ENCODE measurements around the gene CABLES2.

The CABLES2 gene, protein sequence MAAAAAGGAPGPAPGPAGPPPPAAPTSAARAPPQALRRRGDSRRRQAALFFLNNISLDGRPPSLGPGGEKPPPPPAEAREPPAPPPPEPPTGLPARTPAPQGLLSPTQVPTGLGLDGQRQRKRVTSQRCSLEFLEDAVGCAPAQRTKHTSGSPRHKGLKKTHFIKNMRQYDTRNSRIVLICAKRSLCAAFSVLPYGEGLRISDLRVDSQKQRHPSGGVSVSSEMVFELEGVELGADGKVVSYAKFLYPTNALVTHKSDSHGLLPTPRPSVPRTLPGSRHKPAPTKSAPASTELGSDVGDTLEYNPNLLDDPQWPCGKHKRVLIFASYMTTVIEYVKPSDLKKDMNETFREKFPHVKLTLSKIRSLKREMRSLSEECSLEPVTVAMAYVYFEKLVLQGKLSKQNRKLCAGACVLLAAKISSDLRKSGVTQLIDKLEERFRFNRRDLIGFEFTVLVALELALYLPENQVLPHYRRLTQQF

GRCh38 chr20:62407221-62407992, at the start of gene CABLES2:
CABLES2 (minus strand) TSS chr20:62407285; CDS start chr20:62407276, 9 bp downstream.
- no peak within 1 kb of the TSS for H3K27ac ChIP-seq (ENCODE audit: low read length)
- H3K36me3 ChIP-seq (ENCODE audit: control insufficient read depth, insufficient read depth, low read length): no peaks in the 10 kb centered on the region; the same call in 1 of the 2 replicates
- no peaks in the 10 kb centered on the region for H3K4me1 ChIP-seq (ENCODE audit: control insufficient read depth, insufficient read depth, low read length)
- no CpG with 5 or more reads among the region's 73 CpGs for WGBS (ENCODE audit: insufficient coverage, insufficient read length)
- peak within 1 kb of the TSS; percentile 54; the same call in 1 of the 2 replicates for H3K4me3 ChIP-seq (ENCODE audit: low read length)
- H3K9me3 ChIP-seq (ENCODE audit: control insufficient read depth, insufficient read depth, low read length): no peaks in the 10 kb centered on the region
- no peaks in the 10 kb centered on the region for H3K27me3 ChIP-seq (ENCODE audit: control insufficient read depth, insufficient read depth, low read length)
- no peak for DNase-seq (ENCODE audit: low read depth, low spot score)

DNA sequence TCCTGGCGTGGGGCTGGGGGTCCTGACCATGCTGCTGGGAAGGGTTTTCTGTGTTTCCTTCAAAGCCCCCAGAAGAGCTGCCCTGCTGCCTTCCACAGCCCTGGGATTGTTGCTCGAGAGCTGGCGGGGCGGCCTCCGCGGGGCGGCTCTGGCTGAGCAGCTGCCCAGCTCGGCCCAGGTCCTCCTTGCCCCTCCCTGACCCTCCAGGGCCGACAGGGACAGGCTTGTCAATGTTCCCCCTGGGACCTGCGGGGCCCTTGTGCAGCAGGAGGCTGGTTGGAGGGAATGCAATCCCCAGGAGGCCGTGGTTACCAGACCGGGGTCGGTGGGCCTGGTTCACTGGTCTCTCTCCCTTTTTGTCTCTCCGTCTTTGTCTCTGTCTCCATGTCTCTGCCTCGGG, 48.8 kb upstream of the CABLES2 start:
- H3K36me3 ChIP-seq (ENCODE audit: control insufficient read depth, insufficient read depth, low read length): no peaks in the 10 kb centered on the region
- H3K4me3 ChIP-seq (ENCODE audit: low read length): no peak overlapping the region
- no peak overlapping the region for H3K27ac ChIP-seq (ENCODE audit: low read length)
- peaks cover 4% of the 10 kb centered on the region; the same call in 1 of the 2 replicates for H3K4me1 ChIP-seq (ENCODE audit: control insufficient read depth, insufficient read depth, low read length)
- no peaks in the 10 kb centered on the region for H3K27me3 ChIP-seq (ENCODE audit: control insufficient read depth, insufficient read depth, low read length)
- no peaks in the 10 kb centered on the region for H3K9me3 ChIP-seq (ENCODE audit: control insufficient read depth, insufficient read depth, low read length)
- no CpG with 5 or more reads among the region's 15 CpGs for WGBS (ENCODE audit: insufficient coverage, insufficient read length)
- no peak for DNase-seq (ENCODE audit: low read depth, low spot score)

DNA sequence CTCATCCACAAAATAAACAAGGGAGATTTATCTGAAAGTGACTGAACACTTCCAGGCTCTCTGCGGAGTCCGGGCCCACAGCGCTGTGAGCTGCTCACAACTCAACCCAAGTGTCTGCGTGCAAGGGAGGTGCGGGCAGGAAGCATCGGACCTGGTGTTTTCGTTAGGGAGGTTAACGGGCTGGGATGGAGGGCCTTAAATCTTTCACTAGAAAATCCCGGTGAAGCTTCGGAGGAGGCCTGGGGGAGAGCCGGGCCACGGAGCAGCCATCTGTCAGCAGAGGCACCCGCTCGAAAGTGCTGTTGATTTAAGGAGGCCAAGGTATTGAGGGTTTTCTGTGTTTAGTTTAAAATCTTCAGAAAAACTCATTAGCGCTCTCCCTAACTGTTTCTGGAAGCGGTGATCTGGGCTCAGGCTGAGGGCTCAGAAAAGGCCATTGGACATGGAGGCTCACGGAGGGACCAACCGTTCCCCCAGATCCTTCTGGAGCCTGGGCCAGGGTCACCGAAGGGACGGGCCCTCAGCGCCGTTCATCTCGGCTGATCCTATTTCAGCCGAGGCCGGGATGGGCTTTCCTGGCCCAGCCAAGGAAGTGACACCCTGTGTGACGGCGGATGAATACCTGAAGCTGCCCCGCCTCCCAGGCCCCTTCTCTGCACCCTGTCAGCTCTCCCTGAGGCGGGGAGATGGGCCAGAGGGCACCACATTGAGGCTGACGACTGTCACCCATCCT, 48.0 kb upstream of the CABLES2 start:
- no peak overlapping the region for H3K27ac ChIP-seq (ENCODE audit: low read length)
- peaks cover 4% of the 10 kb centered on the region; the same call in 1 of the 2 replicates for H3K4me1 ChIP-seq (ENCODE audit: control insufficient read depth, insufficient read depth, low read length)
- H3K27me3 ChIP-seq (ENCODE audit: control insufficient read depth, insufficient read depth, low read length): no peaks in the 10 kb centered on the region
- H3K36me3 ChIP-seq (ENCODE audit: control insufficient read depth, insufficient read depth, low read length): no peaks in the 10 kb centered on the region
- WGBS (ENCODE audit: insufficient coverage, insufficient read length): no CpG with 5 or more reads among the region's 30 CpGs
- no peaks in the 10 kb centered on the region for H3K9me3 ChIP-seq (ENCODE audit: control insufficient read depth, insufficient read depth, low read length)
- H3K4me3 ChIP-seq (ENCODE audit: low read length): no peak overlapping the region
- no peak for DNase-seq (ENCODE audit: low read depth, low spot score)

DNA sequence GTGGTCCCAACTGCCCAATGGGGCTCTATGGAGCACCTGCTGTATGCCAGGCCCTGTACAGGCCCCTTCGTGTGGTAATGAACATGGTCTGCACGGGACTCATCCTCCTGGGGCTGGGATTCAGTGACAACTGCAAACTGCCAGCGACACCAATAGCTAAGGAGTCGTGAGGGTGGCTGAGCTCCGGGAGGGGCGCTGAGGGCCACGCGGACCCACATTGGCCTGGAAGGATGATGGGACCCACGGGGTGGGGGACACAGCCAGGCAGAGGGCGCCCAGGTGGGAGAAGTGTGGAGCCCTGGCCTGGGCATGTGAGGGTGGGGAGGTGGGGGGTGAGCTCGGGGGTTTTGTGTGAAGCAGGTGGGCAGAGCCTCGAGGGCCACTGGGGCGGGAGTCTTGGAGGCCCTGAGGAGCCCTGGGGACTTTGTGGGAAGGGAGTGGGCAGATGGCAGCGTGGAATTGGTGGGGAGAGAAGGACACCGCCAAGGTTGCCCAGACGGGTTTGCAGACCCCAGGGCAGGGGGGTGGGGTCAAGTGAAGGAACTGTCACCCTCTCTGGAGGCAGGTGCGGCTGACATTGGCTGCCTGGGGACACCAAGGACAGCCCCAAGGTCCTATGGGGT, 46.2 kb upstream of the CABLES2 start:
- H3K36me3 ChIP-seq (ENCODE audit: control insufficient read depth, insufficient read depth, low read length): no peaks in the 10 kb centered on the region
- DNase-seq (ENCODE audit: low read depth, low spot score): no peak
- peaks cover 4% of the 10 kb centered on the region; the same call in 1 of the 2 replicates for H3K4me1 ChIP-seq (ENCODE audit: control insufficient read depth, insufficient read depth, low read length)
- no CpG with 5 or more reads among the region's 17 CpGs for WGBS (ENCODE audit: insufficient coverage, insufficient read length)
- no peak overlapping the region for H3K27ac ChIP-seq (ENCODE audit: low read length)
- no peak overlapping the region for H3K4me3 ChIP-seq (ENCODE audit: low read length)
- no peaks in the 10 kb centered on the region for H3K9me3 ChIP-seq (ENCODE audit: control insufficient read depth, insufficient read depth, low read length)
- no peaks in the 10 kb centered on the region for H3K27me3 ChIP-seq (ENCODE audit: control insufficient read depth, insufficient read depth, low read length)

GRCh38 chr20:62452475-62453095, 45.5 kb upstream of the CABLES2 start:
- no CpG with 5 or more reads among the region's 18 CpGs for WGBS (ENCODE audit: insufficient coverage, insufficient read length)
- no peaks in the 10 kb centered on the region for H3K27me3 ChIP-seq (ENCODE audit: control insufficient read depth, insufficient read depth, low read length)

DNA sequence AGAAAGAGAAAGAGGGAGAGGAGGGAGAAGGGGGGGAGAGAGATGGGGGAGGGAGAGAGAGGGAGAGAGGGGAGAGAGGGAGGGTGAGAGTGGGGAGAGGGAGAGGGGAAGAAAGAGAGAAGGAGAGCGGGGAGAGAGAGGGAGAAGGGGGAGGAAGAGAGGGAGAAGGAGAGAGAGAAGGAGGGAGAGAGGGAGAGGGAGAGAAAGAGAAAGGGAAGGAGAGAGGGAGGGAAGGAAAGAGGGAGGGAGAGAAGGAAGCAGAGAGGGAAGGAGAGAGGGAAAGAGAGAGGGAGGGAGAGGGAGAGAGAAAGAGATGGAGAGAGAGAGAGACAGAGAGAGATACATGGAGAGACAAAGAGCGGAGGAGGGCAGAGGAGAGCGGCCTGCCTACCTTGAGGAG, 44.9 kb upstream of the CABLES2 start:
- Histone ChIP-seq H3K4me1 (ENCODE audit: control insufficient read depth, insufficient read depth, low read length) (no peaks in the 10 kb centered on the region; the same call in 1 of the 2 replicates), H3K4me3 (ENCODE audit: low read length) (no peak overlapping the region), H3K9me3 (ENCODE audit: control insufficient read depth, insufficient read depth, low read length) (no peaks in the 10 kb centered on the region), H3K27ac (ENCODE audit: low read length) (no peak overlapping the region), H3K27me3 (ENCODE audit: control insufficient read depth, insufficient read depth, low read length) (no peaks in the 10 kb centered on the region), H3K36me3 (ENCODE audit: control insufficient read depth, insufficient read depth, low read length) (no peaks in the 10 kb centered on the region)
- DNase-seq (ENCODE audit: low read depth, low spot score): no peak
- WGBS (ENCODE audit: insufficient coverage, insufficient read length): 95% methylated on average over 1 of the region's 3 CpGs

More at GRCh38 chr20:62452475-62453095, 45.5 kb upstream of the CABLES2 start:
- H3K4me3 ChIP-seq (ENCODE audit: low read length): no peak overlapping the region
- H3K4me1 ChIP-seq (ENCODE audit: control insufficient read depth, insufficient read depth, low read length): no peaks in the 10 kb centered on the region; the same call in 1 of the 2 replicates
- H3K9me3 ChIP-seq (ENCODE audit: control insufficient read depth, insufficient read depth, low read length): no peaks in the 10 kb centered on the region
- DNase-seq (ENCODE audit: low read depth, low spot score): no peak
- no peaks in the 10 kb centered on the region for H3K36me3 ChIP-seq (ENCODE audit: control insufficient read depth, insufficient read depth, low read length)
- no peak overlapping the region for H3K27ac ChIP-seq (ENCODE audit: low read length)

DNA sequence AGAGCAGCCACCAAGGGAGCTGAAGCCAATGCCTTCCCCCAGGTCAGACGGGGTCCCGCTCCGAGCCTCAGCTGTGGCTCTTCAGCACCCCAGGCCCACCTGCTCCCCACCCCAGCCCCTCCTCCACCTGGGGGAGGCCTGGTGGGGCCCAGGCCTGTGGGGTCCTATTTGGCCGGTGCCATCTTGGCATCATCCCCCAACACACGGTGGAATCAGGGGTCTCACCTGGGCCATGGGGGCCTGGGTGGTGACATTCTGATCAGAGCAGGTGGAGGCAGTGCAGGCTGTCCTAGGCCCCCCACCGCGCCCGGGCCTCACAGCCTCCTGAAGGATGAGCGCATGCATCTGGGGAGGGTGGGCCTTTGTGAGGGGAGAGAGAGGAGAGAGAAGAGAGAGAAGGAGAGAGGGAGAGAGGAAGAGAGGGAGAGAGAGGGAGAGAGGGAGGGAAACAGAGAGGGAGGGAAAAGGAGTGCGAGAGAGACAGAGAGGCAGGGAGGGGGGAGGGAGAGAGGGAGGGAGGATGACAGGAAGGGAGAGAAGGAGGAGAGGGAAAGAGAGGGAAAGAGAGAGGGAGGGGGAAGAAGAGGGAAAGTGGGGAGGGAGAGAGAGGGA, 44.2 kb upstream of the CABLES2 start:
- no peaks in the 10 kb centered on the region for H3K9me3 ChIP-seq (ENCODE audit: control insufficient read depth, insufficient read depth, low read length)
- no peaks in the 10 kb centered on the region for H3K27me3 ChIP-seq (ENCODE audit: control insufficient read depth, insufficient read depth, low read length)
- H3K4me3 ChIP-seq (ENCODE audit: low read length): no peak overlapping the region
- WGBS (ENCODE audit: insufficient coverage, insufficient read length): no CpG with 5 or more reads among the region's 10 CpGs
- H3K4me1 ChIP-seq (ENCODE audit: control insufficient read depth, insufficient read depth, low read length): no peaks in the 10 kb centered on the region
- no peak for DNase-seq (ENCODE audit: low read depth, low spot score)
- H3K27ac ChIP-seq (ENCODE audit: low read length): no peak overlapping the region
- no peaks in the 10 kb centered on the region for H3K36me3 ChIP-seq (ENCODE audit: control insufficient read depth, insufficient read depth, low read length)

DNA sequence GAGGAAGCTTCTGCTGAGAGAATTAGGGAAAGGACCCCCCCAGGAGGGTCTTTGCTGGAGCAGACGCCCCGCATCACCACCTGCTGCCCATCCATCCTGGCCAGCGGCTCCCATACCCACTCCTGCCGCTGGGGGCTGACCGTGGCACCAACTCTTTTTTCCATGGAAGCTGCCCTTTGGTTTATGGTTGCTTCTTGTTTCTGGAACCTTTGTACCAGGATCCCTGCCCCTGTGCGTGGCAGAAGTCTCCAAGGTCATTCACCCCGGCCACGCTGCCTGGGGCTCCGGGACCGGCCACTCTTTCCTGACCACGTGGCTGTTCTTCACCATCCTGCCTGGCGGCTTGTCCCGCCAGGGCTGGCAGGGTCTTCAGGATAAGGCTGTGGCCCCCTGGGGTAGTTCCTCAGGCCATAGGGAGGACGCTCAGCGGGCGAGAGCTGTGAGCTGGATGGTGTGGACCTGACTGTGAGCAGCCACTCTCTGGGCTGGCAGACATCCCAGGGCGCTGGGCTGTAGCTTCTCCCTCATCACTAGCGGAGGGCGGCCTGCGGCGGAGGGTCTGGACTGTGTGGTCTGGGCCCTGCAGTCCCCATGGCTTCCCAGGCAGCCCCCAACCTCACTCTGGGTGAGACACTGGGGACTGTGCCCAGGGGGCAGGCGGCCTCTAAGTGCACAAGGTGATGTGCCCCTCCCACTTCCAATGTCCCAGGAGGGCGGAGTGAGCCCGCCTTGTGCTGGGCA, 43.0 kb upstream of the CABLES2 start:
- Histone ChIP-seq H3K9me3 (ENCODE audit: control insufficient read depth, insufficient read depth, low read length) (no peaks in the 10 kb centered on the region), H3K4me3 (ENCODE audit: low read length) (no peak overlapping the region), H3K36me3 (ENCODE audit: control insufficient read depth, insufficient read depth, low read length) (no peaks in the 10 kb centered on the region), H3K27me3 (ENCODE audit: control insufficient read depth, insufficient read depth, low read length) (no peaks in the 10 kb centered on the region), H3K4me1 (ENCODE audit: control insufficient read depth, insufficient read depth, low read length) (no peaks in the 10 kb centered on the region), H3K27ac (ENCODE audit: low read length) (no peak overlapping the region)
- no peak for DNase-seq (ENCODE audit: low read depth, low spot score)
- no CpG with 5 or more reads among the region's 24 CpGs for whole genome bisulfite sequencing (ENCODE audit: insufficient coverage, insufficient read length)

- Histone ChIP-seq H3K27me3 (ENCODE audit: control insufficient read depth, insufficient read depth, low read length) (no peaks in the 10 kb centered on the region), H3K9me3 (ENCODE audit: control insufficient read depth, insufficient read depth, low read length) (no peaks in the 10 kb centered on the region), H3K4me1 (ENCODE audit: control insufficient read depth, insufficient read depth, low read length) (no peaks in the 10 kb centered on the region), H3K36me3 (ENCODE audit: control insufficient read depth, insufficient read depth, low read length) (no peaks in the 10 kb centered on the region), H3K27ac (ENCODE audit: low read length) (no peak overlapping the region), H3K4me3 (ENCODE audit: low read length) (no peak overlapping the region)
- no peak for DNase-seq (ENCODE audit: low read depth, low spot score)
- no CpG with 5 or more reads among the region's 14 CpGs for WGBS (ENCODE audit: insufficient coverage, insufficient read length)
Observed at GRCh38 chr20:62448788-62449187, 41.7 kb upstream of the CABLES2 start.

All from iPS DF 6.9 (cell line).